HL-60 (cell line): ENCODE results near the gene TBCD.

Experiments
- DNase-seq, 2 experiments: peaks; one replicate each; pipeline ENCODE4 v3.0.0-alpha.2; 2010 to 2020; ENCODE audit warnings: low read depth in 1 of 2, low spot score in 1 of 2
- H3K27ac ChIP-seq: fragments of 250-450 bp; sonication (Bioruptor Pico); replicated peaks from 2 replicates; pipeline ENCODE4 v1.5.1; 2020; ENCODE audit warnings: mild to moderate bottlenecking, moderate library complexity
- H3K27me3 ChIP-seq: fragments of 250-450 bp; sonication (Bioruptor Pico); 2 replicates; pipeline ENCODE4 v1.5.1; 2021; ENCODE audit warnings: mild to moderate bottlenecking, moderate library complexity; ENCODE audit not compliant: insufficient read depth, poor library complexity, severe bottlenecking
- H3K4me3 ChIP-seq: replicated peaks from 2 replicates; pipeline ENCODE4 v1.5.1; 2011; ENCODE audit warnings: mild to moderate bottlenecking, control low read depth, low read length; ENCODE audit not compliant: insufficient read depth
- CTCF ChIP-seq: IDR thresholded peaks from one replicate; pipeline ENCODE4 v1.5.1; 2011; ENCODE audit warnings: low read length, control low read depth, inconsistent platforms; ENCODE audit not compliant: insufficient read depth
- GABPA ChIP-seq: IDR thresholded peaks from 2 replicates; pipeline ENCODE4 v1.6.1; 2012; ENCODE audit warnings: low read depth
- POLR2AphosphoS5 ChIP-seq: IDR thresholded peaks from 2 replicates; pipeline ENCODE4 v1.6.1; 2012; ENCODE audit warnings: low read depth
- SPI1 ChIP-seq: IDR thresholded peaks from 2 replicates; pipeline ENCODE4 v1.6.1; 2012; ENCODE audit warnings: low read depth, mild to moderate bottlenecking, borderline replicate concordance
- TF ChIP-seq, protein P1 (sequence below): IDR thresholded peaks from 2 replicates; pipeline ENCODE4 v1.6.1; 2012; ENCODE audit warnings: low read depth; ENCODE audit not compliant: insufficient replicate concordance

The TBCD gene

DNA sequence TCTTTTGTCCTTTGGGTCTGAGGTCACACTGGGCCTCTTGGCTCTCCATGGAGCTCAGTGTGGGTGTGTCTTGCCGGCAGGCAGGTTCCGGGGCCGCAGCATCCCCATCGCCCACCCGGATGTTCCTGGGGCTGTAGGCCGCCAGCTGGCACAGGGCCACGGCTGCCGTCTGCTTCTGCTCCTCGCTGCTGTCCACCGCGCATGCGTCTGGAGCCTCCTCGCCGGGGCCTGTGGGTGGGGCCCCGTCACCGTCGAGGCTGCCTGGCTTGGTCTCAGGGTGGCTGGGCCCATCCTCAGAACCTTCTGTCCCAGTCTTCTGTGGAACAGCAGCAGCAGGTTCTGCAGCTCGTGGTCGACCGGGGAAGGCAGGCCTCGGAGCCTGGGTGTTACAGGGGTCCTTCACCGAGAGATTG is 78.4 kb downstream of the TBCD start:
- DNase-seq, result no peak
- Histone ChIP-seq H3K4me3 (no peak overlapping the region), H3K27ac (no peak overlapping the region), H3K27me3 (no peaks in the 10 kb centered on the region)
- no peak for TF ChIP-seq CTCF
- TF ChIP-seq, protein P1, sequence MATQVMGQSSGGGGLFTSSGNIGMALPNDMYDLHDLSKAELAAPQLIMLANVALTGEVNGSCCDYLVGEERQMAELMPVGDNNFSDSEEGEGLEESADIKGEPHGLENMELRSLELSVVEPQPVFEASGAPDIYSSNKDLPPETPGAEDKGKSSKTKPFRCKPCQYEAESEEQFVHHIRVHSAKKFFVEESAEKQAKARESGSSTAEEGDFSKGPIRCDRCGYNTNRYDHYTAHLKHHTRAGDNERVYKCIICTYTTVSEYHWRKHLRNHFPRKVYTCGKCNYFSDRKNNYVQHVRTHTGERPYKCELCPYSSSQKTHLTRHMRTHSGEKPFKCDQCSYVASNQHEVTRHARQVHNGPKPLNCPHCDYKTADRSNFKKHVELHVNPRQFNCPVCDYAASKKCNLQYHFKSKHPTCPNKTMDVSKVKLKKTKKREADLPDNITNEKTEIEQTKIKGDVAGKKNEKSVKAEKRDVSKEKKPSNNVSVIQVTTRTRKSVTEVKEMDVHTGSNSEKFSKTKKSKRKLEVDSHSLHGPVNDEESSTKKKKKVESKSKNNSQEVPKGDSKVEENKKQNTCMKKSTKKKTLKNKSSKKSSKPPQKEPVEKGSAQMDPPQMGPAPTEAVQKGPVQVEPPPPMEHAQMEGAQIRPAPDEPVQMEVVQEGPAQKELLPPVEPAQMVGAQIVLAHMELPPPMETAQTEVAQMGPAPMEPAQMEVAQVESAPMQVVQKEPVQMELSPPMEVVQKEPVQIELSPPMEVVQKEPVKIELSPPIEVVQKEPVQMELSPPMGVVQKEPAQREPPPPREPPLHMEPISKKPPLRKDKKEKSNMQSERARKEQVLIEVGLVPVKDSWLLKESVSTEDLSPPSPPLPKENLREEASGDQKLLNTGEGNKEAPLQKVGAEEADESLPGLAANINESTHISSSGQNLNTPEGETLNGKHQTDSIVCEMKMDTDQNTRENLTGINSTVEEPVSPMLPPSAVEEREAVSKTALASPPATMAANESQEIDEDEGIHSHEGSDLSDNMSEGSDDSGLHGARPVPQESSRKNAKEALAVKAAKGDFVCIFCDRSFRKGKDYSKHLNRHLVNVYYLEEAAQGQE, result no peak
- no peak for TF ChIP-seq POLR2AphosphoS5
- TF ChIP-seq GABPA, result no peak
- TF ChIP-seq SPI1, result no peak

GRCh38 chr17:82831041-82831817 is 79.4 kb downstream of the TBCD start:
- DNase-seq, result no peak
- no peak overlapping the region for H3K27ac ChIP-seq
- TF ChIP-seq SPI1 (no peak), POLR2AphosphoS5 (no peak), GABPA (no peak), CTCF (no peak)
- TF ChIP-seq, protein P1, result no peak

DNA sequence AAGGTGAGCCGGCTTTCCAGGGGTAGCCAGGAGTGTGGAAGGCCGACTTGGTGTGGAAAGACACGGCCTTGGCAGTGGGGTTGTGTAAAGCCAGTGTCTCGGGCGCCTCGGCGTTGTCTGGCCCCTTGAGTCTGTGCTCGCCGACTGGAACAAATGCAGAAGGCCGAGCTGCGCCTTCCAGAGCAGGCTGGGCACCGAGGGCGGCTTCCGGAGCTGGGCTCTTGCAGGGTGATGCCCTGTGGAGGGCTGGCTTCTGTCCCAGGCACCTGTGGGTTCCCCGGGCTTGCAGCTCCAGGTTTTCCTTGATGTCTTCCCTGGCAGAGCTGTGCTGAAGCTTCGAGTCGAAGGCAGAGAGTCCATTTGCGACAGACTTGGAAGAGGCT is 79.9 kb downstream of the TBCD start:
- Histone ChIP-seq H3K27me3 (no peaks in the 10 kb centered on the region), H3K27ac (no peak overlapping the region), H3K4me3 (no peak overlapping the region)
- TF ChIP-seq GABPA (no peak), CTCF (no peak)
- TF ChIP-seq, protein P1, result no peak
- no peak for DNase-seq

More at GRCh38 chr17:82831041-82831817, 79.4 kb downstream of the TBCD start:
- Histone ChIP-seq H3K27me3 (no peaks in the 10 kb centered on the region), H3K4me3 (no peak overlapping the region)
